GM12875 (cell line): ENCODE results near the gene LAMB3.
A peak's percentile ranks its signal among the peaks of the same experiment; 100 is the strongest.
"Not testable (repeated sequence)": the region's sequence is repeated elsewhere in the genome, so short reads cannot be mapped to it uniquely, and the experiment has no call there.

Experiments used
- H3K4me3 ChIP-seq: one replicate; pipeline ENCODE4 v1.5.1; 2011; ENCODE audit warnings: low read depth, low read length, control low read depth
- CTCF ChIP-seq: IDR thresholded peaks from 2 replicates; pipeline ENCODE4 v1.5.1; 2011; ENCODE audit warnings: low read depth, mild to moderate bottlenecking, control low read depth, inconsistent platforms, low read length, moderate library complexity, borderline replicate concordance; ENCODE audit not compliant: insufficient read depth

LAMB3 gene

DNA sequence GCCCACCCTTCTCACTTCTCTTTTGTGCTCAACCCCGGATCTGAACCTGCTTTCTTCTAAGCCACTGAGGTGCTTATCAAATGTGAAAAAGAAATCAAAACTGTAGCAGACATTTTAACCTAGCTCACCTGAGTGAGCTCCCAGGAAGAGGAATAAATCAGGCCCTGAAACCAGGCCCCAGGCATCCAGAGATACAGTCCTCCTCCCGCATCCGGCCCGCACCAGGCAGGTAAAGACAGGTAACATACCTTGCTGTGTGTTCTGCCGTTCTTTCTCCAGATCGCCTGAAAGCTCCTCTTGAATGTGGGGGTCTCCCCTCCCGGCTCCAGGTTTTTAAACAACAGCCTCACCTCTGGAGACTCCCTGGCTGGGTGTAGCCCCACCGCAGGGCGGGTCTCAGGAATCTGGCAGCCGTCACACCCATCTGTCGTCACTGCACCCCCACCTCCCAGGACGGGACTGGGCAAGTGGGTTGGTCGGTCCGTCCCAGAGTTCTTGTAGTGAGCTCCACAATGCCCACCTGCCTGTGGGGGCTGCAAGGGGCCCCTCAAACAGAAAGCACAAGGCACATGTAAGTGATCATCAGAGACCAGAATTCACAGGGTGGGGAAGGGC lies at the start of gene LAMB3:
Gene LAMB3 (minus strand): TSS at position 305 of the 615 bp plus-strand sequence. CDS start 1,481 bp downstream, outside the sequence.
- no peak within 1 kb of the TSS for H3K4me3 ChIP-seq
- no peak for TF ChIP-seq CTCF

- H3K4me3 ChIP-seq, result not testable (repeated sequence)
Observed at GRCh38 chr1:209700686-209701085, 48.5 kb upstream of the LAMB3 start.

- TF ChIP-seq CTCF, result no peak
- H3K4me3 ChIP-seq, result no peak overlapping the region
Observed at GRCh38 chr1:209697126-209697525, 44.9 kb upstream of the LAMB3 start.

GRCh38 chr1:209696673-209697072 lies 44.4 kb upstream of the LAMB3 start:
- no peak overlapping the region for H3K4me3 ChIP-seq
- TF ChIP-seq CTCF, result no peak

DNA sequence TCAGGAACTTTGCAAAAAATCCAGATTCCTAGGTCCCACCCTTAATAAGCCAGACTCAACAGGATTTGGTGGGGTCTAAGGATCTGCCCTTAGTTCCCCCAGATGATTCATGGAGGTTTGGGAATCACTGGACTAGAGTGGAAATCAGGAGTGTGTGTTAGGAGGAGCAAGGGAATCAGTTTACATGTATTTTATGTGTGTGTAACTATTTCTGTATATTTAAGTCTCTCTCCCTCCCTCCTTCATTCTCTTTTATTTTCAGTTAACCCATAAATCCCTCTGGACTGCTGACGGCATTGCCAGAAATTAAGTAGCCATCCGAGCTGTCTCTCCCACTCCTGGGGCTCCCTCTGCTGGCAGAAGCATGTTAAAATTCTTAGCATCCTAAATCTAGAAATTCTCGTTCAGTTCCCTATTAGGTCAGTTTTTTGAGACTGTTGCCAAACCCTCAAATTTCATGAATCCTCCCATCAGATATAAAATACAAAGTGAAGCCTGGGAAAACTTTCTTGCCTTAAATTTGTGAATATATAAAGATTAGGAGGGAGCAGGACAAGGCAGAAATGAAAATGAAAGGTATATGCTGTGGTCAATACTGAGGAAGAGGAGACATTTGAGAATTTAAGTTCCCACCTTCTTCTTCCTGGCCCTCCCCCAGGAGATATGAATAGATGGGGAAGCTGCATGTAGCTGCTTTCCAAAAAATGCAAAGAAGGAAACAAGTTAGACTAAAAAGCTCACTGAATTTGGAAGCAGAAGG lies 40.7 kb upstream of the LAMB3 start:
- no peak overlapping the region for H3K4me3 ChIP-seq
- peak; percentile 71; the same call in 1 of the 2 replicates for TF ChIP-seq CTCF

DNA sequence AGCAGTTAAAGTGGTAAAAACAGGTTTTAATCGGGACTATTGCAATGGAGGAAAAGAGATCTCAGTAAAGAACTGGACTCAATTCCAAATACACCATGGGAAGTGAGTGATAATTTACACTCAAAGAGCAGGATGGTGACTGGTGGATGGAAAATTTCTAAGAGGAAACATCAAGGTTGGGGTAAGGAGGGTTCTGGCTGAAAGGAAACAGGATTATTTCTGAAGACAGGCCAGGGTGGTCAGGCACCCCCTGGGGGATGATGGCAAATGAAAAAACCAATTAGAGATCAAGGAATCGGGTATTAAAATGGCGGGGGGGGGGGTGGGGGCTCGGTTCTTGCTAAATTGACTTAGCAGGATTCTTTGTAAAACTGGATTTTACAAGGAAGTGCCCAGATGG lies 40.1 kb upstream of the LAMB3 start:
- TF ChIP-seq CTCF, result no peak
- no peak overlapping the region for H3K4me3 ChIP-seq

GRCh38 chr1:209691237-209691636 lies 39.0 kb upstream of the LAMB3 start:
- H3K4me3 ChIP-seq, result no peak overlapping the region
- TF ChIP-seq CTCF, result no peak
